OCI-LY7 (cell line): ENCODE results near the gene SHC1. TPM values are rescaled to one million over a fixed set of nuclear protein-coding genes. Genes with fewer than 3 reads are reported as not detected.

Experiments
- Bru-seq: library from RNA; stranded (reverse); fragments of 400-500 nt; gene quantifications from one replicate; lab custom pipeline; 2021; lab: Mats Ljungman, UMichigan
- BruChase-seq, 2 experiments: library from RNA; stranded (reverse); fragments of 400-500 nt; gene quantifications; one replicate each; lab custom pipeline; 2021; lab: Mats Ljungman, UMichigan
- BruUV-seq: library from RNA; stranded (reverse); fragments of 400-500 nt; replicated peaks from 2 replicates; lab custom pipeline; 2021; lab: Mats Ljungman, UMichigan
- CTCF ChIA-PET: fragments of 300-600 bp; sonication (Branson Sonifier 250); formaldehyde crosslinking; loops from one replicate; lab custom pipeline; 2022; ENCODE audit warnings: antibody characterized with exemption; ENCODE audit not compliant: unreplicated experiment; lab: Charles Lee
- POLR2A ChIA-PET: fragments of 300-600 bp; sonication (Branson Sonifier 250); formaldehyde crosslinking; loops from one replicate; lab custom pipeline; 2022; ENCODE audit warnings: antibody characterized with exemption; lab: Charles Lee
- DNase-seq: peaks from one replicate; pipeline ENCODE4 v3.0.0-alpha.2; 2015; ENCODE audit warnings: low spot score
- H2AFZ ChIP-seq: fragments of 200-600 bp; sonication (generic), shearing (Covaris generic); 2 replicates; pipeline ENCODE4 v1.6.1; 2014; ENCODE audit warnings: mild to moderate bottlenecking, antibody characterized with exemption, low read length, moderate library complexity
- H3K27ac ChIP-seq: fragments of 200-600 bp; sonication (generic); 2 replicates; pipeline ENCODE4 v1.5.1; 2014; ENCODE audit warnings: mixed run types, low read depth, mild to moderate bottlenecking, moderate library complexity, low read length, inconsistent platforms; ENCODE audit not compliant: poor library complexity, severe bottlenecking
- H3K36me3 ChIP-seq: fragments of 200-600 bp; sonication (generic); 2 replicates; pipeline ENCODE4 v1.6.1; 2014; ENCODE audit warnings: mild to moderate bottlenecking, antibody characterized with exemption, low read length, moderate library complexity, mixed read lengths; ENCODE audit not compliant: insufficient read depth
- H3K4me1 ChIP-seq: fragments of 200-600 bp; sonication (generic); 2 replicates; pipeline ENCODE4 v1.5.1; 2014; ENCODE audit warnings: mild to moderate bottlenecking, low read length; ENCODE audit not compliant: insufficient read depth, poor library complexity, severe bottlenecking
- H3K4me2 ChIP-seq: fragments of 200-600 bp; sonication (generic); 2 replicates; pipeline ENCODE4 v1.6.1; 2014; ENCODE audit warnings: mild to moderate bottlenecking, low read length
- H3K4me3 ChIP-seq: fragments of 200-600 bp; sonication (generic); 2 replicates; pipeline ENCODE4 v1.5.1; 2014; ENCODE audit warnings: mild to moderate bottlenecking, low read depth, low read length; ENCODE audit not compliant: poor library complexity, severe bottlenecking
- H3K79me2 ChIP-seq: fragments of 200-600 bp; sonication (generic); 2 replicates; pipeline ENCODE4 v1.6.1; 2016; ENCODE audit warnings: low read depth, mild to moderate bottlenecking, low read length, moderate library complexity, mixed read lengths; ENCODE audit not compliant: insufficient read depth
- H3K9me2 ChIP-seq: fragments of 200-600 bp; sonication (generic); 2 replicates; pipeline ENCODE4 v1.6.1; 2016; ENCODE audit warnings: mild to moderate bottlenecking, low read length, mixed read lengths; ENCODE audit not compliant: insufficient read depth
- H3K9me3 ChIP-seq: fragments of 200-600 bp; sonication (generic); 2 replicates; pipeline ENCODE4 v1.6.1; 2014; ENCODE audit warnings: mild to moderate bottlenecking, mixed run types, low read length, mixed read lengths
- H4K20me1 ChIP-seq: fragments of 200-600 bp; sonication (generic); 2 replicates; pipeline ENCODE4 v1.6.1; 2014; ENCODE audit warnings: mild to moderate bottlenecking, antibody characterized with exemption, low read length, moderate library complexity, mixed read lengths; ENCODE audit not compliant: insufficient read depth
- EZH2phosphoT487 ChIP-seq: fragments of 200-600 bp; sonication (generic); IDR thresholded peaks from 2 replicates; pipeline ENCODE4 v1.6.1; 2018; ENCODE audit warnings: low read depth, borderline replicate concordance, mild to moderate bottlenecking, mixed run types, antibody characterized with exemption, low read length, moderate library complexity, mixed read lengths
- intact Hi-C: fragments of 100-400 bp; cut with micrococcal nuclease; formaldehyde crosslinking; loops from one replicate; pipeline ENCODE4 v1.10.0; 2022; ENCODE audit not compliant: unreplicated experiment
- long read RNA-seq: library from polyadenylated mRNA; stranded (forward); transcript quantifications from one replicate; pipeline ENCODE4 v2.0.0, GENCODE V29; 2022
- total RNA-seq, 2 experiments: library from RNA; depleted of rRNA in 1 of 2; stranded (reverse); fragments of >200 nt in 1 of 2; shearing (Covaris generic) in 1 of 2; gene quantifications; 2 replicates each; pipeline ENCODE4 v1.2.3, GENCODE V29; 2014 to 2022
- TF ChIP-seq, protein P1 (sequence below): fragments of 200-600 bp; sonication (generic); conservative IDR thresholded peaks from 2 replicates; pipeline ENCODE4 v1.5.1; 2014; ENCODE audit warnings: mild to moderate bottlenecking, antibody characterized with exemption, low read length, moderate library complexity, mixed read lengths

Gene SHC1, protein sequence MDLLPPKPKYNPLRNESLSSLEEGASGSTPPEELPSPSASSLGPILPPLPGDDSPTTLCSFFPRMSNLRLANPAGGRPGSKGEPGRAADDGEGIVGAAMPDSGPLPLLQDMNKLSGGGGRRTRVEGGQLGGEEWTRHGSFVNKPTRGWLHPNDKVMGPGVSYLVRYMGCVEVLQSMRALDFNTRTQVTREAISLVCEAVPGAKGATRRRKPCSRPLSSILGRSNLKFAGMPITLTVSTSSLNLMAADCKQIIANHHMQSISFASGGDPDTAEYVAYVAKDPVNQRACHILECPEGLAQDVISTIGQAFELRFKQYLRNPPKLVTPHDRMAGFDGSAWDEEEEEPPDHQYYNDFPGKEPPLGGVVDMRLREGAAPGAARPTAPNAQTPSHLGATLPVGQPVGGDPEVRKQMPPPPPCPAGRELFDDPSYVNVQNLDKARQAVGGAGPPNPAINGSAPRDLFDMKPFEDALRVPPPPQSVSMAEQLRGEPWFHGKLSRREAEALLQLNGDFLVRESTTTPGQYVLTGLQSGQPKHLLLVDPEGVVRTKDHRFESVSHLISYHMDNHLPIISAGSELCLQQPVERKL
- total RNA-seq (2014; rRNA removed; shearing (Covaris generic)) (31.4 and 37.6 TPM in 2 replicates), total RNA-seq (2022) (77.4 and 84.0 TPM in 2 replicates), Bru-seq, nascent RNA (percentile 79 among the genes with signal in this experiment), BruChase-seq, experiment 1, labeled RNA remaining after a 6-hour chase (percentile 93 among the genes with signal in this experiment), BruChase-seq, experiment 2, labeled RNA remaining after a 2-hour chase (percentile 93 among the genes with signal in this experiment)
- long read RNA-seq, transcript SHC1-204 (13 exons, 3,059 nt), result minor isoform, 18 of 85 reads
- long read RNA-seq, transcript SHC1-205 (13 exons, 3,062 nt), result major isoform, 35 of 85 reads
- long read RNA-seq, partial matches to known transcripts, result 7 of 85 reads
- long read RNA-seq, other reads (novel, unspliced or antisense), result 22 of 85 reads

DNA sequence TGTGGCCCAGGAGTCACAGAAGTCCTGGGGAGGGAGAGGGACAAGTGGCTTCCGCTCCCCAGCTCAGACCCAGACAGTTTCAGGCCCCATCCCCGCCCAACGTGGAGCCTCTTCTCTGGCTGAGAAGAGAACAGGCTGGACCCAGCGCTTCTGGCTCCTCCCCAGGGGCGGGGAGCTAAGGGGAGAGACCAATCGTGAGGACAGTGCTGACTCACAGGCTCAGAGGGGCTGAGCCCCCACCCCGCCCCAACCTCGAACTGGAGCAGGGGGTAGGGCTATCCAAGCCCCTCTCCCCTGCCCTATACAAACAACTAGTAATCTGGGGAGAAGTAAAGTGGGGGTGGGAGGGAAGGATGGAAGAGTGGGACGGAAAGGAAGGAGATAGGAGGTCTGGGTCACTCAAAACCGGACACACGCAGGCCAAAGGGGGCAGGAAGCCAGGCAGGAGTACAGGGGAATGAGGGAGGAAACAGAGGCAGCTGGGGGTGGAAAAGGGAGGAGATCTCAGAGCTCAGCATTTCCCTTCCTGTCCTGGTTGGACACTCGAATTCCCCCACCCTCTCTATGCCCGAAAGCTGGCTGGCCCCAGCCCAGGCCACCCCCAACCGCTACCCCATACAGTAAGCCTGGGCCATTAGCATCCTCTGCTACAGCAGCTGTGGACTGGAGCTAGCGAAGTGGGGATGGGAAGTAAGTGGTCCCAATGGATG is at the start of gene SHC1:
Gene SHC1, minus strand, starts transcription at position 117 of the 710 bp plus-strand sequence. CDS start 221 bp downstream, outside the sequence.
- peaks cover 45% of the 10 kb centered on the region for H3K79me2 ChIP-seq
- POLR2A ChIA-PET, result interaction anchor here (0.5 to 1.8 kb wide), 2 partner anchors 12 to 15 kb away, joined by 5 to 6 read pairs; partner anchors contain the start of genes FLAD1 and PBXIP1
- no peak within 1 kb of the TSS for H3K27ac ChIP-seq
- H4K20me1 ChIP-seq, result peaks cover under 1% of the 10 kb centered on the region; the same call in 1 of the 2 replicates
- H3K9me2 ChIP-seq, result no peaks in the 10 kb centered on the region
- intact Hi-C loops, result no loop called here
- H3K4me1 ChIP-seq, result peaks cover 30% of the 10 kb centered on the region
- no peaks in the 10 kb centered on the region for H3K9me3 ChIP-seq
- CTCF ChIA-PET, result no interaction called here
- peak within 1 kb of the TSS; percentile 59 for H3K4me2 ChIP-seq
- no peak within 1 kb of the TSS for H2AFZ ChIP-seq
- peak; percentile 37 for DNase-seq
- BruUV-seq, result no TSS peak
- TF ChIP-seq EZH2phosphoT487, result no peak
- TF ChIP-seq, protein P1, sequence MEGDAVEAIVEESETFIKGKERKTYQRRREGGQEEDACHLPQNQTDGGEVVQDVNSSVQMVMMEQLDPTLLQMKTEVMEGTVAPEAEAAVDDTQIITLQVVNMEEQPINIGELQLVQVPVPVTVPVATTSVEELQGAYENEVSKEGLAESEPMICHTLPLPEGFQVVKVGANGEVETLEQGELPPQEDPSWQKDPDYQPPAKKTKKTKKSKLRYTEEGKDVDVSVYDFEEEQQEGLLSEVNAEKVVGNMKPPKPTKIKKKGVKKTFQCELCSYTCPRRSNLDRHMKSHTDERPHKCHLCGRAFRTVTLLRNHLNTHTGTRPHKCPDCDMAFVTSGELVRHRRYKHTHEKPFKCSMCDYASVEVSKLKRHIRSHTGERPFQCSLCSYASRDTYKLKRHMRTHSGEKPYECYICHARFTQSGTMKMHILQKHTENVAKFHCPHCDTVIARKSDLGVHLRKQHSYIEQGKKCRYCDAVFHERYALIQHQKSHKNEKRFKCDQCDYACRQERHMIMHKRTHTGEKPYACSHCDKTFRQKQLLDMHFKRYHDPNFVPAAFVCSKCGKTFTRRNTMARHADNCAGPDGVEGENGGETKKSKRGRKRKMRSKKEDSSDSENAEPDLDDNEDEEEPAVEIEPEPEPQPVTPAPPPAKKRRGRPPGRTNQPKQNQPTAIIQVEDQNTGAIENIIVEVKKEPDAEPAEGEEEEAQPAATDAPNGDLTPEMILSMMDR, result no peak
- H3K4me3 ChIP-seq, result peak within 1 kb of the TSS; percentile 10
- H3K36me3 ChIP-seq, result peaks cover 53% of the 10 kb centered on the region

DNA sequence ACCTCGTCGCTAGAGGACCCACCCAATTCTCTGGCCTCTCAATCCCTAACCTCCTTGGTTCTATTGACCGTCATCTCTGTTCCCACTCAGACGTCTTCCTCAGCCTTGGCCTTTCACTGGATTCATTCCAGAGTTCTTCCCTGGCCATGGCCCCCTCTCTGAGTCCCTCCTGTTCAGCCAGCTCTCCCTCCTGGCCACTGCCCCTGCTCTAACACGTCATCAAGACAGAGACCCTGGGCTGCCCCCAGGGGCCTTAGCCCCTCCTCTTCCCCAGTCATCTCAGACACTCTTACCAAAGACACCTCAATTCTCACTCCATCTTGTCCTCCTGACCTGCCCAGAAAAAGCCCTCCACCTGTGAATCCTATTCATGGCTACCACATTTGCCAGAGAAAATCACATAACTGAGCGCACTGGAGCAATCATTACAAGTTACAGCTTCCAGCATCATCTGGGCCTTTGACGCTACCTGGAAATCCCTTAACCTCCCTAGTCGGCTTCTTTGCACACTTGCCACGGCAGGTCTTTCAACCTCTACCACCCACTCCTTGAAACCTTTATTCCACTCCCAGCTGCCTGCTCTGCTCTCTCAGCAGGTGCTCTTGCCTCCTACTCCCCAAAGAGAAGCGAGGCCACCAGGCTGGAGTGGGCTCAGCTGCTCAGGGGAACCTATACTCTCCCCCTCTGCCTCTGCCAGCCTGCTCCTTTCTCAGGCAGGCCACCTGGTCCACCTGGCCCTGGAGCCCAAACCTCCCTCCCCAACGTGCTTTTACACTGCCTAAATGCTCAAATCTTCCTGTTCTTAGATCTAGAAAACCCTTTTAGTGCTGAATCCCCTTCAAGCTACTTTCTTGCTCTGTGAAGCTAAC is 49.1 kb upstream of the SHC1 start:
- peaks cover 22% of the 10 kb centered on the region; the same call in 1 of the 2 replicates for H3K36me3 ChIP-seq
- CTCF ChIA-PET, result interaction anchor here (1.3 kb wide), 1 partner anchor 36 kb away, joined by 3 read pairs; the partner anchor contains the start of gene FLAD1
- H3K4me1 ChIP-seq, result peaks cover 43% of the 10 kb centered on the region
- no peak overlapping the region for H3K4me2 ChIP-seq
- no peaks in the 10 kb centered on the region for H3K9me2 ChIP-seq
- H3K27ac ChIP-seq, result no peak overlapping the region
- no TSS peak for BruUV-seq
- H3K79me2 ChIP-seq, result no peaks in the 10 kb centered on the region
- no peaks in the 10 kb centered on the region for H4K20me1 ChIP-seq
- TF ChIP-seq EZH2phosphoT487, result no peak
- TF ChIP-seq, protein P1, result no peak
- no peaks in the 10 kb centered on the region for H3K9me3 ChIP-seq
- no peak for DNase-seq
- no peak overlapping the region for H2AFZ ChIP-seq
- POLR2A ChIA-PET, result no interaction called here
- no peak overlapping the region for H3K4me3 ChIP-seq
- intact Hi-C loops, result no loop called here
